Measurements from ENCODE around the gene RDM1. TPM values are rescaled to one million over a fixed set of nuclear protein-coding genes. Genes with fewer than 3 reads are reported as not detected.
"Not testable (repeated sequence)": the region's sequence is repeated elsewhere in the genome, so short reads cannot be mapped to it uniquely, and the experiment has no call there.

Gene RDM1
- total and polyA plus RNA-seq, 5 experiments from 2014 or later, result 0.32 to 2.7 (median 0.41) TPM; not detected in 2

- no peak overlapping the region for H3K27ac Mint-ChIP-seq
- no peak for ATAC-seq
- POLR2A ChIA-PET, result no interaction called here
- no peak for DNase-seq
- H3K4me1 Mint-ChIP-seq, result peaks cover 0 to 2% (median 0%) of the 10 kb centered on the region in 4 donors
- H3K27me3 Mint-ChIP-seq, result peaks cover 0 to 12% (median 5%) of the 10 kb centered on the region in 5 donors
- H3K9me3 Mint-ChIP-seq, result no peaks in the 10 kb centered on the region
- H3K4me3 Mint-ChIP-seq, result no peak overlapping the region
- no peaks in the 10 kb centered on the region for H3K36me3 Mint-ChIP-seq
Observed at GRCh38 chr17:35953720-35954119, 23.1 kb upstream of the RDM1 start.

GRCh38 chr17:35949401-35949800 is 18.8 kb upstream of the RDM1 start:
- ATAC-seq, result no peak
- Mint-ChIP-seq H3K9me3 (no peaks in the 10 kb centered on the region), H3K4me1 (peaks cover 0 to 2% (median under 1%) of the 10 kb centered on the region in 4 donors), H3K36me3 (no peaks in the 10 kb centered on the region), H3K27ac (no peak overlapping the region), H3K27me3 (no peaks in the 10 kb centered on the region), H3K4me3 (no peak overlapping the region)
- POLR2A ChIA-PET, result interaction anchor here (0.6 kb wide), 1 partner anchor 126 kb away, joined by 5 read pairs; no protein-coding TSS in a partner anchor
- no peak for DNase-seq

GRCh38 chr17:35948092-35948491 is 17.5 kb upstream of the RDM1 start:
- H3K4me3 Mint-ChIP-seq, result no peak overlapping the region
- no peak for DNase-seq
- no peak overlapping the region for H3K27ac Mint-ChIP-seq
- no peaks in the 10 kb centered on the region for H3K9me3 Mint-ChIP-seq
- peaks cover 0 to 3% (median under 1%) of the 10 kb centered on the region in 4 donors for H3K4me1 Mint-ChIP-seq
- H3K27me3 Mint-ChIP-seq, result no peaks in the 10 kb centered on the region
- POLR2A ChIA-PET, result no interaction called here
- no peaks in the 10 kb centered on the region for H3K36me3 Mint-ChIP-seq
- ATAC-seq, result no peak

- Mint-ChIP-seq H3K36me3 (no peaks in the 10 kb centered on the region), H3K4me3 (peak overlapping the region in 3 of 10 donors; percentile 6 to 41 (median 18)), H3K4me1 (peaks cover 0 to 9% (median 2%) of the 10 kb centered on the region in 4 donors), H3K27ac (no peak overlapping the region), H3K27me3 (no peaks in the 10 kb centered on the region), H3K9me3 (no peaks in the 10 kb centered on the region)
- ATAC-seq (peak; percentile 79 to 80), DNase-seq (peak in 9 of 10 donors; percentile 20 to 70 (median 34))
- POLR2A ChIA-PET, result no interaction called here
Observed at GRCh38 chr17:35947156-35947585, 16.6 kb upstream of the RDM1 start.

GRCh38 chr17:35944151-35944550 is 13.6 kb upstream of the RDM1 start:
- Mint-ChIP-seq H3K36me3 (no peaks in the 10 kb centered on the region), H3K4me3 (no peak overlapping the region), H3K27ac (peak overlapping the region in 1 of 10 donors; percentile 27), H3K9me3 (no peaks in the 10 kb centered on the region), H3K4me1 (peaks cover 0 to 9% (median 2%) of the 10 kb centered on the region in 4 donors), H3K27me3 (no peaks in the 10 kb centered on the region)
- POLR2A ChIA-PET, result interaction anchor here (0.6 to 1.1 kb wide), 2 partner anchors 213 to 542 kb away, joined by 3 read pairs; partner anchors contain the start of genes RASL10B and ZNHIT3
- DNase-seq (no peak), ATAC-seq (no peak)

GRCh38 chr17:35943537-35943936 is 13.0 kb upstream of the RDM1 start, which contains the start of gene LYZL6:
LYZL6 (minus strand) TSS chr17:35943713; CDS start chr17:35939356, 4,357 bp downstream.
- DNase-seq (no peak), ATAC-seq (no peak)
- H3K27ac Mint-ChIP-seq, result peak within 1 kb of the TSS in 4 of 10 donors; percentile 4 to 31 (median 24)
- no peaks in the 10 kb centered on the region for H3K27me3 Mint-ChIP-seq
- H3K4me1 Mint-ChIP-seq, result peaks cover 0 to 9% (median 2%) of the 10 kb centered on the region in 4 donors
- H3K36me3 Mint-ChIP-seq, result no peaks in the 10 kb centered on the region
- POLR2A ChIA-PET, result interaction anchor here (1.1 kb wide), 1 partner anchor 543 kb away, joined by 3 read pairs; the partner anchor contains the start of gene ZNHIT3
- no peak within 1 kb of the TSS for H3K4me3 Mint-ChIP-seq
- H3K9me3 Mint-ChIP-seq, result no peaks in the 10 kb centered on the region

GRCh38 chr17:35942588-35943186 is 12.1 kb upstream of the RDM1 start:
- POLR2A ChIA-PET, result no interaction called here
- H3K27ac Mint-ChIP-seq, result peak overlapping the region in 2 of 10 donors; percentile 4 to 31

GRCh38 chr17:35938492-35938891 is 7.9 kb upstream of the RDM1 start:
- H3K27ac Mint-ChIP-seq, H3K9me3 Mint-ChIP-seq, DNase-seq, H3K4me1 Mint-ChIP-seq, ATAC-seq, H3K27me3 Mint-ChIP-seq, H3K36me3 Mint-ChIP-seq, H3K4me3 Mint-ChIP-seq: not testable (repeated sequence)
- POLR2A ChIA-PET, result interaction anchor here (0.7 kb wide), 1 partner anchor 255 kb away, joined by 5 read pairs; no protein-coding TSS in a partner anchor

More at GRCh38 chr17:35942588-35943186, 12.1 kb upstream of the RDM1 start:
- ATAC-seq (no peak), DNase-seq (no peak)
- H3K4me3 Mint-ChIP-seq, result no peak overlapping the region
- peaks cover 0 to 9% (median 2%) of the 10 kb centered on the region in 4 donors for H3K4me1 Mint-ChIP-seq
- H3K9me3 Mint-ChIP-seq, result no peaks in the 10 kb centered on the region
- no peaks in the 10 kb centered on the region for H3K36me3 Mint-ChIP-seq
- no peaks in the 10 kb centered on the region for H3K27me3 Mint-ChIP-seq

- Mint-ChIP-seq H3K27me3 (no peaks in the 10 kb centered on the region), H3K27ac (no peak overlapping the region), H3K9me3 (no peaks in the 10 kb centered on the region), H3K4me1 (peaks cover 0 to 2% (median 0%) of the 10 kb centered on the region in 4 donors), H3K36me3 (no peaks in the 10 kb centered on the region), H3K4me3 (no peak overlapping the region)
- DNase-seq (no peak), ATAC-seq (no peak)
- POLR2A ChIA-PET, result no interaction called here
Observed at GRCh38 chr17:35936063-35936462, 5.5 kb upstream of the RDM1 start.

- ATAC-seq, result no peak
- POLR2A ChIA-PET, result no interaction called here
- no peak for DNase-seq
- Mint-ChIP-seq H3K27ac (no peak overlapping the region), H3K4me1 (peaks cover 7 to 15% (median 11%) of the 10 kb centered on the region in 4 donors), H3K27me3 (no peaks in the 10 kb centered on the region), H3K4me3 (no peak overlapping the region), H3K9me3 (no peaks in the 10 kb centered on the region), H3K36me3 (no peaks in the 10 kb centered on the region)
Observed at GRCh38 chr17:35934760-35935159, 4.2 kb upstream of the RDM1 start.

GRCh38 chr17:35932586-35932985 is 2.0 kb upstream of the RDM1 start:
- H3K36me3 Mint-ChIP-seq, result no peaks in the 10 kb centered on the region
- H3K4me1 Mint-ChIP-seq, result peaks cover 7 to 19% (median 13%) of the 10 kb centered on the region in 4 donors
- ATAC-seq (no peak), DNase-seq (no peak)
- peak overlapping the region in 1 of 10 donors; percentile 15 for H3K27ac Mint-ChIP-seq
- POLR2A ChIA-PET, result interaction anchor here (1.0 kb wide), 1 partner anchor 13 kb away, joined by 4 read pairs; no protein-coding TSS in a partner anchor
- H3K4me3 Mint-ChIP-seq, result no peak overlapping the region
- H3K27me3 Mint-ChIP-seq, result peaks cover 0 to 5% (median 0%) of the 10 kb centered on the region in 5 donors
- no peaks in the 10 kb centered on the region for H3K9me3 Mint-ChIP-seq

GRCh38 chr17:35931794-35932425 is 1.3 kb upstream of the RDM1 start:
- no peak overlapping the region for H3K27ac Mint-ChIP-seq
- POLR2A ChIA-PET, result interaction anchor here (1.0 kb wide), 1 partner anchor 12 kb away, joined by 4 read pairs; no protein-coding TSS in a partner anchor
- H3K27me3 Mint-ChIP-seq, result peaks cover 0 to 5% (median 0%) of the 10 kb centered on the region in 5 donors
- no peak for DNase-seq
- H3K4me1 Mint-ChIP-seq, result peaks cover 7 to 19% (median 13%) of the 10 kb centered on the region in 4 donors
- no peaks in the 10 kb centered on the region for H3K9me3 Mint-ChIP-seq
- H3K36me3 Mint-ChIP-seq, result no peaks in the 10 kb centered on the region
- no peak for ATAC-seq
- peak overlapping the region in 2 of 10 donors; percentile 24 to 33 for H3K4me3 Mint-ChIP-seq

GRCh38 chr17:35927714-35928113 is 2.9 kb downstream of the RDM1 start:
- peaks cover 7 to 28% (median 19%) of the 10 kb centered on the region in 4 donors for H3K4me1 Mint-ChIP-seq
- DNase-seq, result no peak
- H3K4me3 Mint-ChIP-seq, result no peak overlapping the region
- no peak overlapping the region for H3K27ac Mint-ChIP-seq
- POLR2A ChIA-PET, result no interaction called here
- H3K9me3 Mint-ChIP-seq, result no peaks in the 10 kb centered on the region
- H3K36me3 Mint-ChIP-seq, result no peaks in the 10 kb centered on the region
- ATAC-seq, result no peak
- H3K27me3 Mint-ChIP-seq, result peaks cover 0 to 5% (median 0%) of the 10 kb centered on the region in 5 donors

All from naive thymus-derived CD8-positive, alpha-beta T cell (primary cell).